ENCODE measurements around the gene ZNF672.

Gene ZNF672

DNA sequence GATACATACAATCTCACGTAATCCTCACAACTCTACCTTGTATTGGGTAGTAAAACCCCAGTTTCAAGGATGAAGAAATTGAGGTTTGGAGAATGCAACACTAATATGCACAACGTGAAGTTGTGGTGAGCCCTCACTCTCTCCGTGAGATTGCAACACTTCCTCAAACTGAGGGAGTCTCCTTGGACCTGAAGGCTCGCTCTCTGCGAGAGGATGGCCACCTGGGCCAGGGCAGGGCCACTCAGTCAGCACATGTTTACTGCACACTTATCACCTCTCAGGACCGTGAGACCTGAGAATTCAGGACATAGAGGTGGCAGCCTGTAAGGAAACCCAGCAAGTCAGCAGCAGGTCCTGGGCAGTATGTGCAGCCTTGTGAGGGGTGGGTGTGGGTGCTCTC lies 21.0 kb upstream of the ZNF672 start:
- no peaks in the 10 kb centered on the region for H3K27me3 ChIP-seq (ENCODE audit: insufficient read depth, low read length)
- peaks cover 72% of the 10 kb centered on the region for H3K36me3 ChIP-seq (ENCODE audit: insufficient read depth, low read length)
- H2AFZ ChIP-seq (ENCODE audit: low read depth, low read length) = no peak overlapping the region
- no peak overlapping the region for H3K4me3 ChIP-seq (ENCODE audit: low read length)
- H3K9me3 ChIP-seq (ENCODE audit: low read length) = no peaks in the 10 kb centered on the region
- H3K4me1 ChIP-seq (ENCODE audit: insufficient read depth, low read length) = no peaks in the 10 kb centered on the region

DNA sequence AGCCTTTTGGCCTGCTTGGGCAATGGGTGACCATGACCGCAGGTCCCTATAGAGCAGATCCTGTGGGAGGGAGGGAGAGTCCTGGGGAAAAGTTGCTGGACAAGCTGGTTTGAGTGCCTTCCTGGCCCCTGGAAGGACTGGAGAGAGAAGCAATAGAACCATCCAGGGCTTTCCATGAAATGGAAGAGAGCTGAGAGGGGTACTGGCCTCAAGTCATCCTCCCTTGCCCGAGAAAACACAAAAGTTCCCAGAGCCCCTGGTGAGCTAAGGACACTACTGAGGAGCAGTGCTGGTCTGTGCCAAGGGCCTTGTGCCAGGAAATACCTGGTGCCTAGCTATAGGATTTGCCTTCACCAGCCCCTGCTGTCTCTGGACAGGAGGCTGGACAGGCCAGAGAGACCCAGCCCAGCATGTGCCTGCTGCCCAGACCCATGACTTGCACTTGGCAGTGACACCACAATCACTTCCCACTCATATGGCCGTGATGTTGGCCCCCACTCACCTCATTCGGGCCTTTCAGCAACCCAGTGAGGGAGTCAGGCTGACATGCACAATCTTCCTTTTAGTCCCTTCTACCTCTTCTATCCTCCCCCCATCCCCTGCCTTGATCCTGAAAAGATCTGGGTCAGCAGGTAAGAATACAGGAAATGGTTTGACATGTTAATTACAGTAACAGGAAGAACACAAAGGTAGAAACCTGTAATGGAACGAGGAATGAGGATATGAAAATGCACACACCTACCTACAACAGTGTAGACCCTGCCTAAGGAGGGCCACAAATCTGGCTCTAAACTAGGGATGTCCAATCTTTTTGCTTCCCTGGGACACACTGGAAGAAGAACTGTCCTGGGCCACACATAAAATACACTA lies 19.3 kb upstream of the ZNF672 start:
- Histone ChIP-seq H3K27me3 (ENCODE audit: insufficient read depth, low read length) (no peaks in the 10 kb centered on the region), H2AFZ (ENCODE audit: low read depth, low read length) (no peak overlapping the region), H3K4me1 (ENCODE audit: insufficient read depth, low read length) (peaks cover 9% of the 10 kb centered on the region), H3K9me3 (ENCODE audit: low read length) (no peaks in the 10 kb centered on the region), H3K4me3 (ENCODE audit: low read length) (no peak overlapping the region), H3K36me3 (ENCODE audit: insufficient read depth, low read length) (peaks cover 67% of the 10 kb centered on the region)

DNA sequence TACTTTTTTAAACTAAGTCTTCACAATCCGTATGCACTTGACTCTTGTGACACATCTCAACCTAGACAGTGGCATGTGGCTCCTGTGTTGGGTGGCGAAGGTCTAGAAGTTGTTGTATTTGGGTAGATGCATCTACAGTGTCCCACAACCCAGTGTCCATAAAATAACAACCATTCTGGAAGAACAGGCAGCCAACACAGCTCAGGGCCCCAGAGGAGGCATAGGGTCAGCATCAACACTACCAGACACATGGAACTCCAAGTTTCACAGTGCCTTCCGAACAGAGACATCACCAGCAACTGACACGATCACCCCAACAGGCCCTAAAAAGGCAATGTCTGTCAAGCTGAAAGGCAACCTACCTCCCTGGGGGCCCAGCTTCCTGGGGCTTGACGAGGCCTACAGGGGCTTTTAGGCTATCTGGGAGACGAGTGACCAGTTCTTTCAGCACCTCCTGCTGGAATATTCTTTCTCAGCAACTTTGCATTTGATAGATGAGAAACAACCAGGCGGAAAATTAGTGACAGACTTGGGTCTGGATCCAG lies 17.9 kb upstream of the ZNF672 start:
- peaks cover 62% of the 10 kb centered on the region for H3K36me3 ChIP-seq (ENCODE audit: insufficient read depth, low read length)
- no peaks in the 10 kb centered on the region for H3K9me3 ChIP-seq (ENCODE audit: low read length)
- no peak overlapping the region for H3K4me3 ChIP-seq (ENCODE audit: low read length)
- peaks cover 22% of the 10 kb centered on the region for H3K4me1 ChIP-seq (ENCODE audit: insufficient read depth, low read length)
- H3K27me3 ChIP-seq (ENCODE audit: insufficient read depth, low read length) = no peaks in the 10 kb centered on the region
- H2AFZ ChIP-seq (ENCODE audit: low read depth, low read length) = no peak overlapping the region

DNA sequence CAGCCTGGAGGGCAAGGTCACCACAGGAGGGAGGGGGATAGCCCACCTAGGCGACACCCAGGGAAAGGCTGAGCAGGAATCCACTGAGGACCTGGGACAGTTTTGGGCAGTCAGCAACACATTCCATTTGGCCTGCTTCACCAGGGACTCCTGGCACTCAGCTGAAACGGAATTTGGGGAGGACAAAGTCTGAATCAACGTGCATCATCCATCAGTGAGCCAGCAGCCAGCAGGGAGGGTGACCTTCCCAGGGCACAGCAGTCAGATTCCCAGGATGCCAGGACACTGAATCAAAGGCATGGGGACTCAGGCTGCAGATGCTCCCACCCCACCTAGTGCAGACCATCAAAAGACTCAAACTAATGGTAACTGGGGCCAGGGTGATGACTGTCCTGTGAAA lies 16.9 kb upstream of the ZNF672 start:
- Histone ChIP-seq H3K9me3 (ENCODE audit: low read length) (no peaks in the 10 kb centered on the region), H3K36me3 (ENCODE audit: insufficient read depth, low read length) (peaks cover 52% of the 10 kb centered on the region), H3K27me3 (ENCODE audit: insufficient read depth, low read length) (no peaks in the 10 kb centered on the region), H3K4me3 (ENCODE audit: low read length) (no peak overlapping the region), H2AFZ (ENCODE audit: low read depth, low read length) (no peak overlapping the region), H3K4me1 (ENCODE audit: insufficient read depth, low read length) (peaks cover 26% of the 10 kb centered on the region)

DNA sequence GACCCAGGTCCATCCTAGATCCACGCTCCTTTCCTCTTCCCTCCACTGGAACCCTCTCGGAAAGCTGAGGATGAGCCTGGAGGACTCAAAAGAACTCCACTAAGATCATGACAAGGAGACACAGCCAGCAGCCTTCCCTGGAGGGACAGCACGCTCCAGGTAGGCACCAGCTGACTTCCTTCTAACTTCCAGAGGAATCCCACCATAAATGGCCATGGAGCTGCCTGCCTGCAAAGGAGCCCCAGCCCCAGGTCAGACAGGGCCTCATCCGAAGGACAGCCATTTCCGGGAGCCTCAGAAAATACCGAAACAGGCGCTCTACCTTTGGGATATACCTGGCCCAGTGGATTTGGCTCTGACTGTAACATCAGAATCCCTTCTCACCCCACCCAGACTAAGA lies 16.4 kb upstream of the ZNF672 start:
- no peaks in the 10 kb centered on the region for H3K27me3 ChIP-seq (ENCODE audit: insufficient read depth, low read length)
- H3K36me3 ChIP-seq (ENCODE audit: insufficient read depth, low read length) = peaks cover 47% of the 10 kb centered on the region
- no peak overlapping the region for H3K4me3 ChIP-seq (ENCODE audit: low read length)
- H3K9me3 ChIP-seq (ENCODE audit: low read length) = no peaks in the 10 kb centered on the region
- peaks cover 27% of the 10 kb centered on the region for H3K4me1 ChIP-seq (ENCODE audit: insufficient read depth, low read length)
- H2AFZ ChIP-seq (ENCODE audit: low read depth, low read length) = no peak overlapping the region

DNA sequence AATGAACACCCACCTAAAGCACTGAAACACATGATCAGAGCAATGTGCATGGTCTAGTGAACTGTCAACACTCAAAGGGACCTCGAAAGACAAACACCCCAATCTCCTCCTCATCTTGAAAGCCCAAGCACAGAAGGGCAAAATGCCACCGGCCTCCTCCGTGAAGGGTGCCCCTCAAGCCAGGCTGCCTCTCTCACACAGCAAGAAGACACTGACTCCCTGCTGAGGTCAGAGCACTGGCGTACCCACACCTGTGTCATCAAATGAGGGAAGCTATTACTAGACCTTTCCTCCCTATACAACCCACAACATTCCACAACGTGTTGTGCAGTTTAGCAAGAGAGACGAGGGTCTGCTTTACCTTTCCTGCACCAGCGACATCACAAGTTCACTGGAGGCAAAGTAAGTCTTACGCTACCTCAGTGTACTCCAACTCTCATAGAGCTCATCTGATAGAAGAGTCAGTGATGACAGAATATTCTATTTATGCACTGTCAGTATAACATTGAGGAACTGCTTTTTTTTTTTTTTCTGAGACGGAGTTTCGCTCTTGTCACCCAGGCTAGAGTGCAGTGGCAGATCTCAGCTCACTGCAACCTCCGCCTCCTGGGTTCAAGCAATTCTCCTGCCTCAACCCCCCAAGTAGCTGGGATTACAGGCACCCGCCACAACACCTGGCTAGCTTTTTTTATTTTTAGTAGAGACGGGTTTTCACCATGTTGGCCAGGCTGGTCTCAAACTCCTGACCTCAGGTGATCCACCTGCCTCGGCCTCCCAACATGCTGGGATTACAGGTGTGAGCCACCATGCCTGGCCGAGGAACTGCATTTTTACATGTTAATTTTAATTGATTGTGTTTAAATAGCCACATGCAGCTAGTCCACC lies 15.6 kb upstream of the ZNF672 start:
- H3K4me3 ChIP-seq (ENCODE audit: low read length) = no peak overlapping the region
- peaks cover 30% of the 10 kb centered on the region for H3K4me1 ChIP-seq (ENCODE audit: insufficient read depth, low read length)
- H3K9me3 ChIP-seq (ENCODE audit: low read length) = no peaks in the 10 kb centered on the region
- peaks cover 40% of the 10 kb centered on the region for H3K36me3 ChIP-seq (ENCODE audit: insufficient read depth, low read length)
- no peak overlapping the region for H2AFZ ChIP-seq (ENCODE audit: low read depth, low read length)
- H3K27me3 ChIP-seq (ENCODE audit: insufficient read depth, low read length) = no peaks in the 10 kb centered on the region

DNA sequence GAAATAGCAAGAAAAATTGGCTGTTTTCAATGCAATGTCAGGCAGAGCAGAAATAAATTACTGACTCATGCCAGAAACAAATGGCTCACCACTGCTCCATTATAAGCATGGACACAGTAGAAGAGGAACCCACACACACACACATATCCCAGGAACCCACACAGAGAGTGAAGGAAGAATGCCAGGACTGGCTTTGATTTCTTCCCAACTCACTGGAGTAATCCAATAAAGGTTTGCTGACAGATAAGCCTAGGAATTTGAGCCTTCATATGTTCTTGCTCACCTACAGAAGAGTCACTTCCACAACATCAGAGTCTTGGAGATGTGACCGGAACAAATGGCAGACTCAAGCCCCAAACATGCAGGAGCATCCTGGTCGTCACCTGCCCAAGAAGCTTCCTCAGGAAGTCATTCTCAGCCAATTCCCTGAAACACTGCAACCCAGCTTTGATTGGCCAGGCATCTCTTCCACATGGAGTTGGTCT lies 14.5 kb upstream of the ZNF672 start:
- no peak overlapping the region for H2AFZ ChIP-seq (ENCODE audit: low read depth, low read length)
- no peaks in the 10 kb centered on the region for H3K9me3 ChIP-seq (ENCODE audit: low read length)
- H3K27me3 ChIP-seq (ENCODE audit: insufficient read depth, low read length) = no peaks in the 10 kb centered on the region
- peaks cover 37% of the 10 kb centered on the region for H3K36me3 ChIP-seq (ENCODE audit: insufficient read depth, low read length)
- H3K4me1 ChIP-seq (ENCODE audit: insufficient read depth, low read length) = peaks cover 30% of the 10 kb centered on the region
- no peak overlapping the region for H3K4me3 ChIP-seq (ENCODE audit: low read length)

DNA sequence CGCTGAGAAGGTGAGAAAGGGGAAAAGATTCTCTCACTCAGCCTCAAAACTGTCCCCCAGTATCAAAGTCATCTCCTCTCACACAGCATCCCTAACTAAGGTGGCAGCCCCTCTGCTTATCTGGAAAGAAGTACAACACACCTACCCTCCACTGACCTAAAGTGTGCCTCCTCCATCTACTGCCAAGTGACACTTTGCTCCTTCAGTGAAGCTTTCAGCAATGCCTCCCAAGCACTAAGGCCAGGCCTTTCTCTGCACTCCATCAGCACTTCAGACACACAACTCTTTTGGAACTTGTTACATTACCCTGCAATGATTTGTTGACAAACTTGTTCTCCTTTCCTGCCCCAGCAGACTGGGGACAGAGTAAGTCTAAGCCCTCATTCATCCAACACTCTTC lies 13.7 kb upstream of the ZNF672 start:
- H3K27me3 ChIP-seq (ENCODE audit: insufficient read depth, low read length) = no peaks in the 10 kb centered on the region
- H3K9me3 ChIP-seq (ENCODE audit: low read length) = no peaks in the 10 kb centered on the region
- H3K36me3 ChIP-seq (ENCODE audit: insufficient read depth, low read length) = peaks cover 33% of the 10 kb centered on the region
- H2AFZ ChIP-seq (ENCODE audit: low read depth, low read length) = no peak overlapping the region
- peak overlapping the region; percentile 95 for H3K4me3 ChIP-seq (ENCODE audit: low read length)
- peaks cover 30% of the 10 kb centered on the region for H3K4me1 ChIP-seq (ENCODE audit: insufficient read depth, low read length)

DNA sequence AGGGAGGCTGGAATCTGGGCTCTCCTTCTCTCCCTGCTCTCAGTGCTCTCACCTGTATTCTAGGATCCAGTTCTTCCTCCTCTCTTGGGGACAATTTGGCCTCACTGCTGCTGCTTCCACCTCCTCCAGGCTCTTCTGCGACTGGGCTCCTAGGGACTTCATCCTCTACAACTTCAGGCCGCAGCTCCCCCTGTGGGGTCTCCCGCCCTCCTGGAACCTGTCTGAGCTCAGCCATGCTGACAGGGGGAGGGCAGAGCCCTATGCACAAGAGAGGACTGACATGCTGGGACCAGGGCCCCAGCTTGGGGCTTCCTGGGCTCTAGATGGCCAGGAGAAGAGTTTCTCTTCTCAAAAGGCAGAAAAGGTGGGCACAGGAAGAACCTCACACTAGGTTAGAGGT lies 13.3 kb upstream of the ZNF672 start:
- peaks cover 30% of the 10 kb centered on the region for H3K4me1 ChIP-seq (ENCODE audit: insufficient read depth, low read length)
- H3K36me3 ChIP-seq (ENCODE audit: insufficient read depth, low read length) = peaks cover 33% of the 10 kb centered on the region
- H3K27me3 ChIP-seq (ENCODE audit: insufficient read depth, low read length) = no peaks in the 10 kb centered on the region
- no peaks in the 10 kb centered on the region for H3K9me3 ChIP-seq (ENCODE audit: low read length)
- H3K4me3 ChIP-seq (ENCODE audit: low read length) = peak overlapping the region; percentile 95
- H2AFZ ChIP-seq (ENCODE audit: low read depth, low read length) = no peak overlapping the region

DNA sequence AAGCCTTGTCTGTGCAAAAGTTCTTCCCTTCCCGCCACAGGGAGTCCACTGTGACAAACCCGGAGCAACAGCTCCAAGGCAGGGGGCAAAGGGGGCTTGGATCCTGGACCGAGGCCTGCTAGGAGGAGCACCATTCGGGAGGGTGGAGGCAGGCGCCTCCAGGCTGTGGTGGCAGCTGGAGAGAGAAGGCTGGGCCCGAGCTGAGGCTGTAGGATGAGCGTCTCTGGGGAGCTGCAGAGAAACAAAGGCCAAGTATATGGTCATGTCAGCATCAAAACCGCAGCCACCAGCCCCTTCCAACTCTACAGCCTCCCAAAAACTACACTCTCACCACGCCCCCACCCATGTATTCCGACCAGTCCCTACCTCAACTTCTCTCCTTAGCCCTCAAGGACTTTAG lies 12.9 kb upstream of the ZNF672 start:
- peaks cover 30% of the 10 kb centered on the region for H3K4me1 ChIP-seq (ENCODE audit: insufficient read depth, low read length)
- no peaks in the 10 kb centered on the region for H3K27me3 ChIP-seq (ENCODE audit: insufficient read depth, low read length)
- H3K9me3 ChIP-seq (ENCODE audit: low read length) = no peaks in the 10 kb centered on the region
- H3K36me3 ChIP-seq (ENCODE audit: insufficient read depth, low read length) = peaks cover 32% of the 10 kb centered on the region
- peak overlapping the region; percentile 95 for H3K4me3 ChIP-seq (ENCODE audit: low read length)
- H2AFZ ChIP-seq (ENCODE audit: low read depth, low read length) = no peak overlapping the region

DNA sequence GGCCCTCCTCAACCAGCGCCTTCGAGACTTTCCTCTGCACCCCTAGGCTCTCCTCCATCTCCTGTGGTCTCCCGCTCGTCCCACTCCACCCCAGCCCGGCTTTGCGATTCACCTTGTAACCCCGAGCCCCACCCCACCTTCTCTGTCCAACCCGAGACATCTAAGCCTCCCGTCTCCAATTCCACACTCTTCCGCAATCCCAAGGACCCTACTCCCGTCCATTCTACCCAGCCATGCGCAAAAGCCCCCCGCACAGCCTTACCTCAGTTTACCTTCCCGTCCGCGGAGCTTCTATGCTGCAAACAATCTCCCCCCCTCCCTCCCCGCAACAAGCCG lies 12.5 kb upstream of the ZNF672 start:
- peaks cover 30% of the 10 kb centered on the region for H3K4me1 ChIP-seq (ENCODE audit: insufficient read depth, low read length)
- peak overlapping the region; percentile 95 for H3K4me3 ChIP-seq (ENCODE audit: low read length)
- no peaks in the 10 kb centered on the region for H3K27me3 ChIP-seq (ENCODE audit: insufficient read depth, low read length)
- H2AFZ ChIP-seq (ENCODE audit: low read depth, low read length) = peak overlapping the region; percentile 89
- H3K36me3 ChIP-seq (ENCODE audit: insufficient read depth, low read length) = peaks cover 28% of the 10 kb centered on the region
- no peaks in the 10 kb centered on the region for H3K9me3 ChIP-seq (ENCODE audit: low read length)

DNA sequence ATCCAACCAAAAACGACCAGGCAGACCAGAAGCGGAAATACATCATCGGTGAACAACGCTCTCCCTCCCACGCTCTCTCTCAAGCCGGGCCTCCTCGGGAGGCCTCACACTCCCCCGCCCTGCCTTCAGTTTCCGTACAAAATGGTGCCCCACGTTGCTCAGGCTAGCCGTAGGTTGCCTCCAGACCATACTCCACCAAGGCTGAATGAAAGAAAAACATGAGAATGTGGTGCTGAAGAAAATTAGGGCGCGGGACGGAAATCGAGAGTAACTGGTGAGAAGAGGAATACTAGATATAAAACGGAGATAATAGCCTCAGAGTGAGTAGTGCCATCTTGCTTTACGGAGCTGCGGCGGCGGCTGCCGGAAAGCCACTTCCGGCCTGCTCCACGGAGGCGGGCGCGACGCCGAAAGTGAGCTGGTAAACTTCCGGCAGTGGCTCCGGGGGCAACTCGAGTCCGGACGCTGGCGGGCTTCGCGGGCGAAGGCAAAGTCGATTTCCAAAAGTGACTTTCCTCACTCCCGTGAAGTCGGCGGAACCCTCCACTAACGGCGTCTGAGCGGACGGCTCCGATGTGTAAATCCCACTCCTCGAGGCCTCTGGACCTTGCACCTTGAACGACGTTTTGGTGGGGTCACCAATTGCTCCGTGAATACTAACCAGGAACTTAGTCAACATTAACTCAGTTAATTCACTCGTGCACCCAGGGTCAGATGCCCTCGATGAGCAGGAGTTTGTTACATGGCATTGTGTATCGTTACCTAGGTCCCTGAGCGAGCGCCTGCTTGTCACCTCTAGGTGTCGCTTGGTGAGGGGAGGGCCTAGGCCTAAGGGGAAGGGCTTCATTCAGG lies 11.9 kb upstream of the ZNF672 start, which contains the start of gene SH3BP5L:
Gene SH3BP5L, minus strand, starts transcription at position 7 of the 852 bp plus-strand sequence. CDS start 980 bp downstream, outside the sequence.
- Histone ChIP-seq H3K27me3 (ENCODE audit: insufficient read depth, low read length) (no peaks in the 10 kb centered on the region), H3K4me1 (ENCODE audit: insufficient read depth, low read length) (peaks cover 30% of the 10 kb centered on the region), H2AFZ (ENCODE audit: low read depth, low read length) (peak within 1 kb of the TSS; percentile 89), H3K4me3 (ENCODE audit: low read length) (peak within 1 kb of the TSS; percentile 95), H3K9me3 (ENCODE audit: low read length) (no peaks in the 10 kb centered on the region), H3K36me3 (ENCODE audit: insufficient read depth, low read length) (peaks cover 25% of the 10 kb centered on the region)

Data from neuron (in vitro differentiated cells).